Measurements from ENCODE around the gene EPYC. TPM values are rescaled to one million over a fixed set of nuclear protein-coding genes. Genes with fewer than 3 reads are reported as not detected.

EPYC gene
- total and polyA plus RNA-seq, 4 donors = not detected

- TF ChIP-seq ZBTB33 (IDR thresholded peaks at IDR 0.05) = no peak
These were observed 46.4 kb downstream of the EPYC start (continued) for GRCh38 chr12:90958347-90958746.

- no peaks in the 10 kb centered on the region for H3K4me1 ChIP-seq (ENCODE audit: control insufficient read depth in 4 of 4, insufficient read depth in 4 of 4, low read length in 3 of 4)
- TF ChIP-seq SP1 (IDR thresholded peaks at IDR 0.05) = no peak
- no peak for TF ChIP-seq HNF4A (conservative IDR thresholded peaks at IDR 0.05)
- TF ChIP-seq ZBTB33 (IDR thresholded peaks at IDR 0.05) = no peak
- TF ChIP-seq HNF4G (IDR thresholded peaks at IDR 0.05) = no peak
- TF ChIP-seq FOXA1 (IDR thresholded peaks at IDR 0.05) = no peak
- no peak for TF ChIP-seq CTCF (IDR thresholded peaks at IDR 0.05; ENCODE audit: low read depth, low read length, missing input control)
- TF ChIP-seq REST (IDR thresholded peaks at IDR 0.05) = no peak
- TF ChIP-seq YY1 (IDR thresholded peaks at IDR 0.05) = no peak
- no peak for TF ChIP-seq FOXA2 (IDR thresholded peaks at IDR 0.05)
- no peak for TF ChIP-seq NR2F2 (IDR thresholded peaks at IDR 0.05)
- no peak for TF ChIP-seq MAX (IDR thresholded peaks at IDR 0.05)
- TF ChIP-seq JUND (IDR thresholded peaks at IDR 0.05) = no peak
- TF ChIP-seq RXRA (IDR thresholded peaks at IDR 0.05) = no peak
- TF ChIP-seq GABPA (IDR thresholded peaks at IDR 0.05 in 1 of 2, conservative IDR thresholded peaks at IDR 0.05 in 1 of 2) = no peak
- TF ChIP-seq ATF3 (IDR thresholded peaks at IDR 0.05) = no peak
- no peak within 1 kb of the TSS for H3K4me3 ChIP-seq (ENCODE audit: low read depth in 1 of 3, low read length in 3 of 3)
- H3K36me3 ChIP-seq (ENCODE audit: control insufficient read depth in 4 of 4, insufficient read depth in 3 of 4, low read depth in 1 of 4, low read length in 3 of 4) = no peaks in the 10 kb centered on the region
- WGBS = 98% methylated on average over 22 of the region's 22 CpGs
- no peak within 1 kb of the TSS for H3K27ac ChIP-seq (ENCODE audit: low read depth in 1 of 2, low read length in 2 of 2)
- H3K9me3 ChIP-seq (ENCODE audit: control insufficient read depth in 4 of 4, low read length in 3 of 4) = no peaks in the 10 kb centered on the region
- DNase-seq (ENCODE audit: low spot score) = no peak
- no peak within 1 kb of the TSS for H3K9ac ChIP-seq (ENCODE audit: low read depth in 1 of 2, low read length in 2 of 2)
- no peaks in the 10 kb centered on the region for H3K27me3 ChIP-seq (ENCODE audit: control insufficient read depth in 4 of 4, insufficient read depth in 4 of 4, low read length in 3 of 4)
These were observed 49.9 kb downstream of the EPYC start, which contains the start of gene CCER1 for GRCh38 chr12:90954921-90955320. Gene CCER1 (minus strand): TSS chr12:90955176. CDS start chr12:90954742, 434 bp downstream.

Data from liver (tissue), 9 donors.